GM12892 (cell line): ENCODE results near the gene FOXL3.

Experiments
- POLR2A ChIP-seq: IDR thresholded peaks from 2 replicates; pipeline ENCODE4 v1.6.1; 2011; ENCODE audit warnings: low read depth, low read length, control low read depth
- POLR2AphosphoS5 ChIP-seq: IDR thresholded peaks from 2 replicates; pipeline ENCODE4 v1.6.1; 2011; ENCODE audit warnings: low read depth, low read length, control low read depth
- TAF1 ChIP-seq: IDR thresholded peaks from 2 replicates; pipeline ENCODE4 v1.6.1; 2011; ENCODE audit warnings: low read depth, mild to moderate bottlenecking, control low read depth, low read length, borderline replicate concordance

DNA sequence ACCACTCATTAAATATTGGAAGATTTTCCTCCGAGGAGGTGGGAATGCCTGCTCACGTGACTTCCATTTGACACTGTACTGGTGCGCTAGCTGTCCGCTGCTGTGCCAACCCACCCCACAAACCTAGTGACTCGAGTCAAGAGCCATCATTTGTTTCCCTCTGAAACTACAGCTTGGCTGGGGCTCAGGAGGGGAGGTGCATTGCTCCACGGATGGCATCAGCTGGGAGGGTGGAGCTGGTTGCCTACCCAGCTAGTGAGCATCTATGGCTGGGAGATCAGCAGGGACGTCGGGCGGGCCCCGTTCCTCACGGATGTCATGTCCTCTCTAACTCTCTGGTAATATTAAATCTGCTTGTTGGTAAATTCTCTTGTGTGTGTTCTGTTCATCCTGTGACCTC lies 9.5 kb upstream of the FOXL3 start:
- no peak for TF ChIP-seq POLR2A
- no peak for TF ChIP-seq TAF1
- TF ChIP-seq POLR2AphosphoS5, result no peak
